Measurements from ENCODE around the gene TSPYL2. TPM values are rescaled to one million over a fixed set of nuclear protein-coding genes. Genes with fewer than 3 reads are reported as not detected.

The TSPYL2 gene
- total RNA-seq, 2 donors from 2014 or later: 34.3 to 250 TPM

GRCh38 chrX:53048169-53049126 lies 33.7 kb upstream of the TSPYL2 start, which contains the start of gene GPR173:
Gene GPR173 (plus strand): TSS chrX:53048789. CDS start chrX:53076622, 27,833 bp downstream.
- intact Hi-C loops (cut with DNase I): no loop called here
- no peak for TF ChIP-seq CTCF (IDR thresholded peaks at IDR 0.05)
- TF ChIP-seq POLR2AphosphoS5 (IDR thresholded peaks at IDR 0.05): no peak
- TF ChIP-seq POLR2A (IDR thresholded peaks at IDR 0.05): no peak
- 3% methylated on average over 11 of the region's 38 CpGs for WGBS
- Histone ChIP-seq H3K4me1 (replicated peaks) (no peaks in the 10 kb centered on the region), H3K27ac (no peak within 1 kb of the TSS), H3K9me3 (no peaks in the 10 kb centered on the region), H3K4me3 (peak within 1 kb of the TSS; percentile 17 to 21), H3K36me3 (no peaks in the 10 kb centered on the region), H3K27me3 (replicated peaks; ENCODE audit: insufficient read depth) (no peaks in the 10 kb centered on the region)
- no peak for DNase-seq (ENCODE audit: low spot score)

GRCh38 chrX:53049127-53049517 lies 33.0 kb upstream of the TSPYL2 start:
- Histone ChIP-seq H3K27me3 (replicated peaks; ENCODE audit: insufficient read depth) (no peaks in the 10 kb centered on the region), H3K4me3 (peak overlapping the region; percentile 17 to 21), H3K27ac (no peak overlapping the region), H3K36me3 (no peaks in the 10 kb centered on the region), H3K4me1 (replicated peaks) (no peaks in the 10 kb centered on the region), H3K9me3 (no peaks in the 10 kb centered on the region)
- no peak for DNase-seq (ENCODE audit: low spot score)
- intact Hi-C loops (cut with DNase I): no loop called here
- whole genome bisulfite sequencing: 13% methylated on average over 7 of the region's 8 CpGs
- no peak for TF ChIP-seq POLR2A (IDR thresholded peaks at IDR 0.05)
- no peak for TF ChIP-seq POLR2AphosphoS5 (IDR thresholded peaks at IDR 0.05)
- TF ChIP-seq CTCF (IDR thresholded peaks at IDR 0.05): no peak

- no peak overlapping the region for H3K27ac ChIP-seq
- H3K9me3 ChIP-seq: no peaks in the 10 kb centered on the region
- no peaks in the 10 kb centered on the region for H3K27me3 ChIP-seq (replicated peaks; ENCODE audit: insufficient read depth)
- H3K36me3 ChIP-seq: no peaks in the 10 kb centered on the region
- TF ChIP-seq CTCF (IDR thresholded peaks at IDR 0.05) (no peak), POLR2A (IDR thresholded peaks at IDR 0.05) (no peak), POLR2AphosphoS5 (IDR thresholded peaks at IDR 0.05) (no peak)
- intact Hi-C loops (cut with DNase I): no loop called here
- 78% methylated on average over 6 of the region's 6 CpGs for WGBS
- no peak for DNase-seq (ENCODE audit: low spot score)
- H3K4me1 ChIP-seq (replicated peaks): no peaks in the 10 kb centered on the region
- H3K4me3 ChIP-seq: no peak overlapping the region
Observed at GRCh38 chrX:53050841-53051240, 31.3 kb upstream of the TSPYL2 start.

- no peak for TF ChIP-seq CTCF (IDR thresholded peaks at IDR 0.05)
- no peak for TF ChIP-seq POLR2A (IDR thresholded peaks at IDR 0.05)
- TF ChIP-seq POLR2AphosphoS5 (IDR thresholded peaks at IDR 0.05): no peak
- Histone ChIP-seq H3K27me3 (replicated peaks; ENCODE audit: insufficient read depth) (no peaks in the 10 kb centered on the region), H3K9me3 (no peaks in the 10 kb centered on the region), H3K27ac (no peak overlapping the region), H3K4me3 (no peak overlapping the region), H3K4me1 (replicated peaks) (no peaks in the 10 kb centered on the region), H3K36me3 (no peaks in the 10 kb centered on the region)
- 91% methylated on average over 6 of the region's 6 CpGs for WGBS
- intact Hi-C loops (cut with DNase I): no loop called here
- DNase-seq (ENCODE audit: low spot score): no peak
Observed at GRCh38 chrX:53055244-53055849, 26.8 kb upstream of the TSPYL2 start.

Measured in prostate gland (tissue), 2 donors.